Tibial nerve (tissue), 3 donors: ENCODE data around the gene CEP85L.

Experiments
- EP300 ChIP-seq, 2 donors: sonication (generic); formaldehyde crosslinking; IDR thresholded peaks; one replicate each; pipeline ENCODE4 v1.6.1; 2017; ENCODE audit warnings: antibody characterized with exemption in 2 of 2, mild to moderate bottlenecking in 1 of 2
- POLR2A ChIP-seq, 2 donors: fragments of 450-650 bp; IDR thresholded peaks; one replicate each; pipeline ENCODE4 v1.6.1; 2017; ENCODE audit warnings: antibody characterized with exemption in 2 of 2, mild to moderate bottlenecking in 2 of 2, moderate library complexity in 2 of 2

GRCh38 chr6:118659513-118660217 is 8.3 kb upstream of the CEP85L start:
- TF ChIP-seq POLR2A (IDR thresholded peaks at IDR 0.05) (no peak), EP300 (IDR thresholded peaks at IDR 0.05) (no peak)
